ENCODE data around the gene CLDN16.

- TF ChIP-seq CTCF (IDR thresholded peaks at IDR 0.05) = no peak
- no peak for TF ChIP-seq POLR2A (IDR thresholded peaks at IDR 0.05)
- TF ChIP-seq POLR2AphosphoS5 (IDR thresholded peaks at IDR 0.05) = no peak
Observed at GRCh38 chr3:190375246-190375645, 12.7 kb upstream of the CLDN16 start.

Measured in gastroesophageal sphincter (tissue), 3 donors.